ENCODE data around the gene SKOR2.

- no peak for TF ChIP-seq CTCF (IDR thresholded peaks at IDR 0.05; ENCODE audit: borderline replicate concordance, extremely low read depth, low read length, poor library complexity, severe bottlenecking)
- TF ChIP-seq EZH2 (IDR thresholded peaks at IDR 0.05; ENCODE audit: borderline replicate concordance, low read depth, low read length, severe bottlenecking) = no peak
Measured at GRCh38 chr18:47163241-47163640, 88.2 kb downstream of the SKOR2 start.
